NCI-H2196 treated with DMSO at 0.1 percent for 48 hours (cell line): ENCODE data around the gene RPUSD3.

Experiments
- DNase-seq: peaks from one replicate; lab custom pipeline; 2025; ENCODE audit not compliant: unreplicated experiment; lab: John Stamatoyannopoulos, UW

RPUSD3 gene

DNA sequence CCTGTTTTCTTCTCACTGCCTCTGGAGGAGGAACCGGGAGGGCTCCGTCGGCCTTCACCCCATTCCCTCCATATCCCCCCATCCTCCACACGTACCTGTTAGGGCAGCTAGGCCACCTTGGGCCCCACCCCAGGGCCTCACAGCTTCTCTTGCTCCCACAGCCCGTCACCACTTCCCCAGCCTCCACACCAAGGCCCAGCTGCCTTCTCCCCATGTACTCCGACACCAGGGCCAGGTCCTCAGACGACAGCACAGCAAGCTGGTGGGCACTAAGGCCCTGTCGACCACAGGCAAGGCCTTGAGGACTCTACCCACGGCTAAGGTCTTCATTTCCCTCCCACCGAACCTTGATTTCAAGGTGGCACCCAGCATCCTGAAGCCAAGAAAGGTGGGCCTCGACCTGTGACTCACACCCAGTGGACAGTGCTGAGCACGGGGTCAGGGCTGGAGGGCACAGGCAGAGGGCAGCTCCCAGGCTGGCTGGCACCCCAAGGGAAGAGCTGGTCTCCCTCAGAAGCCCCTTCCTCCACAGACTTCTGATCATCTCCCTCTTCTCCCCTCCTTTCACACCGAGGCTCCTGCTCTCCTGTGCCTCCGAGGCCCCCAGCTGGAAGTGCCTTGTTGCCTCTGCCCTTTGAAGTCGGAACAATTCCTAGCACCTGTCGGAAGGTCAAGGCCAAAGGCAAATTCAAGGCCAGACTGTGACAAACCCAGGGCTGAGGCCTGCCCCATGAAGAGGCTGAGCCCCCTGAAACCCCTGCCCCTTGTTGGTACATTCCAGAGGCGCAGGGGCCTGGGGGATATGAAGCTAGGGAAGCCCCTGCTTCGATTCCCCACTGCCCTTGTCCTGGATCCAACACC is 9.1 kb downstream of the RPUSD3 start:
- no peak for DNase-seq

DNA sequence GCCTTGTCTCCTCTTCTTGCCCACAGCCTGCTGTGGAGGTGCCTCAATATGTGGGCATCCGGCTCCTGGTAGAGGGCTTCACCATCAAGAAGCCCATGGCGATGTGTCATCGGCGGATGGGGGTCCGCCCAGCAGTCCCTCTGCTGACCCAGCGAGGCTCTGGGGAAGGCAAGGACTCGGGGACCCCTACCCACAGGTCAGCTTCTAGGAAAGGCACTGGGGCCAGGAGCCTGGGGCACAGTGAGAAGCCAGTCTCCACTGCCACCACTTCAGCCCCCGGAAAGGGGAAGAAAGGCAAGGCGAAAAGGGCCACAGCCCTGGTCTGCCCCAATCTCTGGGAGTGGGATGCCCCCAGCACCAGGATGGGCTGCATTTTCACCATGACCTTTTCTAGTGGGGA is 10.7 kb downstream of the RPUSD3 start:
- DNase-seq = no peak

DNA sequence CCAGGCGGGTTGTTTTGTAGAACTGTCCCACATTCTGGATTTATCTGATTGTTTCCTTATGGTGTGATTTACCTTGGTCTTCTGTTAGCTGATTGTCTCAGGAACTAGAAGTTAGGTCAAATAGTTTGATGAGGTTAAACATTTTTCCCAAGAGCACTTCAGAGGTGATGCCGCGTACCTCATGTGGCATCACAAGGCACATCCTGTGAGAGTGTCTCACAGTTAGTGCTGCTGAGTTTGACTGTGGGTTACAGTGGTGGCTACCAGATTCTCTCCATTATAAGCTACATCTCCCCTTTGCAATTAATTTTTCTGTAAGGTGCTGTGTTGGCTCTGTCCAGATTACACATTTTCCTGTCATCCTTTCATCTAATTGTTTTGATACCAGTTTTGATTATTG is 12.6 kb downstream of the RPUSD3 start:
- no peak for DNase-seq

DNA sequence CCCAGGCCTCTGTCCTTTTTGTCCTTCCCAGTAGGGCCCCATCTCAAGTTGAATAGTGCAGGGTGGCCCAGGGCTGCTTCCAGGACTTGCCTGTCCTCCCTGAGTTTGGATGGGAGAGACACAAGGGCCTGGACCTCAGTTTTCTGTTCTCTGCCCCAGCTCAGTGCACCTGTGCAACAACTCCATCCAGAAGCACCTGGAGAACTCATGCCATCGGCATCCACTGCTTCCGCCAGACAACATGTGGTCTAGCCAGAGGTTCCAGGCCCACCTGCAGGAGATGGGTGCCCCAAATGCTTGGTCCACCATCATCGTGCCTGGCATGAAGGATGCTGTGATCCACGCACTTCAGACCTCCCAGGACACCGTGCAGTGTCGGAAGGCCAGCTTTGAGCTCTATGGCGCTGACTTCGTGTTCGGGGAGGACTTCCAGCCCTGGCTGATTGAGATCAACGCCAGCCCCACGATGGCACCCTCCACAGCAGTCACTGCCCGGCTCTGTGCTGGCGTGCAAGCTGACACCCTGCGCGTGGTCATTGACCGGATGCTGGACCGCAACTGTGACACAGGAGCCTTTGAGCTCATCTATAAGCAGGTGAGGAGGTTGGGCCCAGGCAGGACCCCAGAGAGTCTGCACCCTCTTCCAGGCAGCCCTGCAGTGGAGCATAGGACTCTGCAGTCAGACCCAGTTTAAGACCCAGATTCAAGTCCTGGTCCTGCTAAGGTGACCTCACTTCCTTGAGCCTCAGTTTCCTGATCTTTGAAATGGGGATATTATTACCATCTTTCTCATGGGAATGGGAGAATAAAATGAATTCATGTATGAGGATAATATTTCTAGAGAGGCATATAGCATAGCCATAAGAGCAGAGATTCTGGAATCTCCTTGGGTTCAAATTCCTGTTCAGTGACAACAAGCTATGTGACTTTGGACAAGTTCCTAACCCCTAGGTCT is 14.7 kb downstream of the RPUSD3 start:
- no peak for DNase-seq

DNA sequence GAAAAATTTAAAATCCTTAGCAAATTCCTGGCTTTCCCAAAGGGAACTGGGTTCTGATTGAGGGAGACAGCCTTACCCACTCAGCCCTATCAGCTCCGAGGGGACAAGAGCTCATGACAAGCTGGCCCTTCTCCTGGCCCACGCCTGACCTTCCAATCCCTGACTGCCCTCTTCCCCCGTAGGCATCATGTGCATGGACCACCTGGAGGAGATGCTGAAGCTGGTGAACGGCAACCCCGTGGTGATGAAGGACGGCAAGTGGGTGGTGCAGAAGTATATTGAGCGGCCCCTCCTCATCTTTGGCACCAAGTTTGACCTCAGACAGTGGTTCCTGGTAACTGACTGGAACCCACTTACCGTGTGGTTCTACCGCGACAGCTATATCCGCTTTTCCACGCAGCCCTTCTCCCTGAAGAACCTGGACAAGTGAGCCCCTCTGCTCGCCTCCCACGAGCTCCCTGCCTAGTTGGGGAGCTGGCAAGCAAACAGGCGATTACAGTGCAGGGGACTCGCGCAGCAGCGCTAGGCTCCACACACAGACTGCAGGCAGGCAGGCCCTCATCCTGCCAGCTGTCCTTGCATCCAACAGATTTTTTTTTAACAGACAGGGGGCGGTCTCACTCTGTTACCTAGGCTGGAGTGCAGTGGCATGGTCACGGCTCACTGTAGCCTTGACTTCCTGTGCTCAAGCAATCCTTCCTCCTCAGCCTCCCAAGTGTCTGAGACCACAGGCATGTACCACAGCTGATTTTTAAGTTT is 16.8 kb downstream of the RPUSD3 start:
- DNase-seq = no peak

DNA sequence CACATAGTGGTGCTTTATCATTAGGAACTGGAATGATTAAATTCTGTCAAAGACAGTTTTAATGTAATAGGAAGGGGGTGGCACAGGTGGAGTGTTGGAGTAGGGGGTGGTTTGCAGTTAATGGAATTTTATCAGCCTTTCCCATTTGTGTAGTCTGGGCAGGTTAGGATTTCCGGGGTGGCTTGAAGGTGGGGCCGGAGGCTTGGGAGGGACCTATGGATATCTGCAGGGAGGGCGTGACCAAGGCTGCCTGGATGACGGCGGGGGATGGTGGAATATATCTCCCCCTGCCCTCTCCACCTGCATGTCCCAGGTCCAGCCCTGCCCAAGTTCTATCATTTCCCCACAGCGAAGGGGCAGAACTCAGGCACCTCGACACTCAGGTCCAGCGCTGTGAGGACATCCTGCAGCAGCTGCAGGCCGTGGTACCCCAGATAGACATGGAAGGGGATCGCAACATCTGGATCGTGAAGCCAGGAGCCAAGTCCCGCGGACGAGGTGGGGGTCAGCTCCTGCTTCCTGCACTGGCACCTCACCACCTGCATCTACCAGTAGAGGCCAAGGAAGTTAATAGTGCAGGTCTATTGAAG is 18.3 kb downstream of the RPUSD3 start:
- no peak for DNase-seq

DNA sequence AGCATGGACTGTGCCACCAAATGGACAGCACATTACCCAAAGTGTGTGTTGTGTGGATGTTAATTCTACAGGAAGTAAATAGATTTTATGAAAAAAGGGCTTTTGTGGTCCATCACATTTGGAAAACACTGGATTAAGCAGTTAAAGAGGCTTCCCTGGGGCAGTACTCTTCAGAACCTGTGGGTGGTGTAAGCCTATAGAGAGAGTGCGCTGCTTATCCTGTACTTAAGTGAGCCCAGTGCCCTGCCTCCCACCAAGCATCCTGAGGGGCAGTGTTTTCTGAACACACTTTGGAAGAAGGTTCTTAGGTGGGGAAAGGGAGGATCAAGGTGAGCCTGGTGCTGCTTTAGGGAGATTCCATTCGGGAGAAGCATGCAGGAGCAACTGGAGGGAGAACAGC is 22.9 kb downstream of the RPUSD3 start:
- DNase-seq = no peak

DNA sequence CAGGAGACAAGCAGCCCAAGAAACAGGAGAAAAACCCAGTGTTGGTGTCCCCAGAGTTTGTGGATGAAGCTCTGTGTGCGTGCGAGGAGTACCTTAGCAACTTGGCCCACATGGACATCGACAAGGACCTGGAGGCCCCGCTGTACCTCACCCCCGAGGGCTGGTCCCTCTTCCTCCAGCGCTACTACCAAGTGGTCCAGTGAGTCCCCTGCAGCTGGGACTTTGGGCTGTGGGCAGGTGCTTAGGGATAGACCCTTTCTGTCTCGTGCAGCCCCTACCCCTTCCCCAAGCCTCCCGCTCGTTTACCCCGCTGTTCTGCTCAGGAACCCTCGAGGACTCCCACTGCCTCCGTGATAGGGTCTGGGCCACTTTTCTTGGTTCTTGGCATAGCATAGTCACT is 23.3 kb downstream of the RPUSD3 start:
- DNase-seq = no peak

DNA sequence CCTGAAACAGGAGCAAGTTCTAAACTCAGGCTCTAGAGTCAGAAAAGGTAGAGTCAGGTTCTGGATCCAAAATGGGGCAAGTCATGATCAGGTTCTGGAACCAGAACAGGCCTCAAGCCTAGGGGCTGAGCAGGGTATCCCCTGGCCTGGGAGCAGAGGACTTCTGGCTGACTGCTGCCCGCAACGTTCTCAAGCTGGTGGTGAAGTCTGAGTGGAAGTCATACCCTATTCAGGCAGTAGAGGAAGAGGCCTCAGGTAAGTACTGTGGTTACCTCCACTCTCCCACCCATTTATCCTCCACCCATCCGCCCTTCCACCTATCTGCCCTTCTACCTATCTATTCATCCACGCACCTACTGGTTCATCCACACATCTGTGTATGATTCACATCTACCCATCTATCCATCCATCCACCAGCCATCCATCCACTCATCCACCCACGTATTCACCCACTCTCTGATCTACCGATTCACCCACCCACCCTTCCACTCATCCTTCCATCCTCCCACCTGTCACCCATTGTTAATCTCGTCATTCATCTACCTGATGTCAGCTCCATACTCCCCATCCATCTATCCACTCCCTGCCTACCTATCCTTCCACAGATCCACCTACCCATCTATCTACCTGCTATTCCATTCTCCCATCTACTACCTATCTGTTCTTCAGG is 25.0 kb downstream of the RPUSD3 start:
- no peak for DNase-seq

DNA sequence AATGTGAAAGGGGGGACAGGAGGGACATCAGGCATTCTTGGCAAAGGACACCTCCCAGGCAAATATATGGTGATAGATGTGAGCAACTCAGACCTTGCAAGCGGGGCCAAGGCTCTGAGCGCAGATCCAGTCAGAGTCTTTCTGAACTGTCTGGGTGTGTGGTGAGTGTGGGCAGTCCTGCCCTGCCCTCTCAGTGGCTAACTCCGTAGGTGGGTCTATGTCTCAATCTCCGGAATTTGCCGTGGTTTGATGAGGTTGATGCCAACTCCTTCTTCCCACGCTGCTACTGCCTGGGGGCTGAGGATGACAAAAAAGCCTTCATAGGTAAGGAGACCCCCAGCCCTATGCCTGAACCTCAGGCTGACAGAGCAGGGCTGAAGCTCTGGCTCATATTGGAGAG is 26.4 kb downstream of the RPUSD3 start:
- no peak for DNase-seq

DNA sequence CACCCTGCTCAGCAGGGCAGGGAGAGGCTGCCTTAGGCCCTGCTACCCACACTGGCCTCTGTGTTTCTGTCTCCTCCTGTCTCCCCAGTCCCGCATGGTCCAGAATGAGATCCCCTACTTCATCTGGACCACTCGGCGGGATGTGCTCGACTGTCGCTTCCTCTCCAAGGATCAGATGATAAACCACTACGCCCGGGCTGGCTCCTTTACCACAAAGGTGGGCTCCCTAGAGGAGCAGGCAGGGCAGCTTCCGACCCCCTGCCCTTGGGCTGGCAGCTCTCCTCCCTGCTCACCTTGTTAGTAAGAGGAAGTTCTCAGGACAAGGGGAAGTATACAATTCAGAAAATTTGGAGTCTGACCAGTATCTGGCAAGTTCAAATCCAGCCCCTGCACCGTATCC is 27.8 kb downstream of the RPUSD3 start:
- DNase-seq = no peak

DNA sequence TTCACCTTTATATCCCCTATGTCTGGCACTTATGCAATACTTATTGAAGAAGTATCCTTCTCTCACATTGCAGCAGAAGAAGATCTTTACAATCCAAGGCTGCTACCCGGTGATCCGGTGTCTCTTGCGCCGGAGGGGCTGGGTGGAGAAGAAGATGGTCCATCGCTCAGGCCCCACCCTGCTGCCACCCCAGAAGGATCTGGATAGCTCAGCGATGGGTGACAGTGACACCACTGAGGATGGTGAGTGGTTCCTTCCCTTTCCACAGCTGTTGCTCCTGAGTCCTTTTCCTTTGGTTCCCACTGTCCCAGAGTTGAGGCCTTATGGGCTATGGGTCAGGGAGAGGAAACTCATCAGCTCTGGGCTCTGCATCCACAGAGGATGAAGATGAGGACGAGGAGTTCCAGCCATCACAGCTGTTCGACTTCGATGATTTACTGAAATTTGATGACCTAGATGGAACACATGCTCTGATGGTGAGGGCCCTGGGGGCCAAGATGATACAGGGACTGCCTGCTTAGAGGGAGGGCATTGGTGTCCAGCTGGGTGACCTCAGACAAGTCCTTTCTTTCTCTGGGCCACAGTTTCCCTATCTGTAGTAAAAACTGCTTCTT is 30.8 kb downstream of the RPUSD3 start:
- DNase-seq = no peak

DNA sequence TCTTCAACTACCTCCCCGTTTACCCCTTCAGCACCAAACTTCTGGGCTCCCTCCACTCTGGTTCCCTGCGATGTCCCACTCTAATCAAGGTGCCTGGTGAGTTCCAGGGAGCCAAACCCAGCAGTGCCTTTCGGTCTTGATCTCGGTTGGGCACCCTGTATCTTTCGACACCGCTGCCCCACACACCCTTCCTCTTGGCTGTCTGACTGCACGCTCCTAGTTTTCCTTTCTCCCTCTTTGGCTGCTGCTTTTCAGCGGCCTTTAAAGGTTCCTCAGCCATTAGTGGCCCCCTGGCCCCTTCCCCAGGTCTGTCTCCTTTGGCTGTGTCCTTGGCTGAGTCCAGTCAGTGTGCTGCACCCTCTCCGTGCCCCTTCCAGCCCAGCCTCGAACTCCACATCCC is 33.0 kb downstream of the RPUSD3 start:
- no peak for DNase-seq

DNA sequence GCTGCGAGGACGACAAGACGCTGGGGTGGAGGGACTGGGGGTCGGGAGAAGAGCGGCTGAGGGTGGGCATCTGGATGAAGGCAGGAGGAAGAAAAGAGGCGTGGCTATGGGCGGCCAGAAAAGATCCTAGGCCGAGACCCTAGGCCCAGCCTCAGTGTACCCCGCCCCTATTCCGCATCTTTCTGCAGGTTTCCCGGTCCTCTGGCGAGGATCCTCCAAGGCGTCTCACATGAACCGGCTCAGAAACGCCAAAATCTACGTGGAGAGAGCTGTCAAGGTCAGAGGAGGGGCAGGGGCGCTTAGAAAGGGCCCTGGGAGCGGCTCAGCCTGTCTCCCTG is 33.4 kb downstream of the RPUSD3 start:
- no peak for DNase-seq

DNA sequence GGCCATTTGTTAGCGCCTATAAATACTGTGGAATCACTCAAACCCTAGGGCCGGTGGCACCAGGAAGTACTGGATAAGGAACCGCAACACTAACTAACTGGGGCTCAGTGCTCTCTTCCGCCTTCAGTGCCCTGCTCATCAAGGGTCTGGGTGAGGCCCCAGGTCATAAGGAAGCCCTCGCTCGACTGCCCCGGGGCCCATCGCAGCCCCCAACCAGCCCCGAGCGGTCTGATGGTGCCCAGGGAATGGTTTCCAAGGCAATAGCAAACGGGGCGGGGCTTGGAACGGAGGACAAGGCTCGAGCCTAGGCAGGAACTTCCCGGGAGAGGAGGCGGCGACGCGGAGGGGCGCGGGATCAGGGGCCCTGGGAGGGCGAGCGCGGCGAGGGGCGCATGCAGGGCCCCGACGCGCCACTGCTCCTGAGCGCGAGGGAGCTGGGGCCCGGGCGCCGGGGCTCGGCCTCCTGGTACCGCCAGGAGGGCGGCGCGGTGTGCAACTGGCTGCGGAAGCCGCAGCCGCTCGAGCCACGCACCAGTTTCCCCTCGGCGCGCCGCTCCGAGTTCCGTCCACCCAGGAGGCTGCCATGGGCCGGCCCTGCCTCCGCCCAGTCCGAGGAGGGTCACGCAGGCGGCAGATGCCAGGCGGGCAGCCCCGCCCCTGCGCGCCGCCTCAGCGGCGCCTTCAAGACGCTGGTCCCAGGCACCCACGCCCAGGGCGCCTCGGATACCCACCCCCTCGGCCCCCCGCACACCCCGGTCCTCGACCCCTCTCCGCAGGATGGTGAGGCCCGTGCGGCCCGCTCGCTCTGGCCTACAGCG is 34.0 kb downstream of the RPUSD3 start, which contains the start of gene TTLL3:
TTLL3 (plus strand) TSS at position 648 of the 818 bp plus-strand sequence. CDS start 400 bp downstream, outside the sequence.
- peak; percentile 4 for DNase-seq

DNA sequence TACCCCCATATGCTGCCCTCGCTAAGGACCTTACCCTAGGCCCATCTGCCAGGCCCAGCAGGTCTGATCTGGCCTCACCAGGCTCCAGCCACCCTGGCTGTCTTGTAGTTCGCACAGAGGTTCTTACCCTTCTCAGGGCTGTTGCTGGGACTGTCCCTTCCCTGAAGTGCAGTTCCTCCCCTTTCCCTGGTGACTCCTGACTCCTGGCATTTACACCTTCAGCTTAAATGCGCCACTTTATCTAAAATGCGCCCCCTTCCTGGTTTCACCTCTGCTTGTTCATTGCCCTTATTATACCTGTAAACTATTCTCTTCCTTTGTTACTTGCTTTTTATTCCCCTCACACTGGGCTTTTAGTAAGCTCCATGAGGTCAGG is 34.6 kb downstream of the RPUSD3 start:
- no peak for DNase-seq

DNA sequence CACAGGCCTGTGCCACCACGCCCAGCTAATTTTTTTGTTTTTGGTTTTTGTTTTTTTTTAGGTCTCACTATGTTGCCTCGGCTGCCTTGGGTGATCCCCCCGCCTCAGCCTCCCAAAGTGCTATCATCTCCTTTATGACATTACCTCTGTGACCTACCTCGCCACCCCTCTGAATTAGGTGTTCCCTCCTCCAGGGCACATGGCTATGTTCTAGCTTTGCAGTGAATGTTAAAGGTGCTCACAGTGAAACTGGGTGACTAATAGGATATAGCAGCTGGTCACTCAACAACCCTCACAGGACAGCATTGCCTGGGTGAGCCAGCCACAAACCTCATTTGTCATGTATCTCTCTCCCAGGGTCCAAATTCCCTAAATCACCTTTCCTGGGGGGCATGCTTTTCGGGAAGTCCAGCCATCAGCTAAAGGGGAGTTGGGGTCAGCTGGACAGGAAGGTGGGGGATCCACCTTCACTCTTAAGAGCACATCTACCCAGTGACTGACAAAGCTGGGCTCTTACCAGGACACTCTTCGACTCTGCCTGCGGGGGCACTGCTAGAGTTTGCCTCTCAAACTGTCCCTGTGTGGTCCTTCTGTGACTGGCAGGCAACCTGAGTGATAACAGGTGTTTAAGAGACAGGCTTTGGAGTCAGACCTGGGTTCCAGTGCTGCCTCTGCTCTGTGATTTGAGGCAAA is 35.3 kb downstream of the RPUSD3 start:
- peak; percentile 6 for DNase-seq

DNA sequence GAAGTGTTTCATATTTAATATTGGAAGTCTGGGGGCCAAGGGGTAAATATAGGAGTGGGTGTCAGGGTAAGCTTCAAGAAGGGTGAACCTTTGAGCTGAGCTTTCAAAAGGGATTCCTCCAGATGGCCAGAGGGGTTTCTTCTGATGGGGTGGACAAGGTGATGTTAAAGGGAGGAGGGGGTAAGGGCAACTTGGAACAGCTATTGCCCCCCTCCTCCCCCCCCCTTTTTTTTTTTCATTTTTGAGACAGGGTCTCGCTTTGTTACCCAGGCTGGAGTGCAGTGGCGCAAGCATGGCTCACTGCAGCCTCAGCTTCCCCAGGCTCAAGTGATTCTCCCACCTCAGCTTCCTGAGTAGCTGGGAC is 35.8 kb downstream of the RPUSD3 start:
- DNase-seq = no peak
